H1 (cell line): ENCODE measurements around the gene ZNF620. TPM values are rescaled to one million over a fixed set of nuclear protein-coding genes. Genes with fewer than 3 reads are reported as not detected.

Experiments
- FOSL1 ChIP-seq: IDR thresholded peaks from 2 replicates; pipeline ENCODE4 v1.6.1; 2011; ENCODE audit warnings: mild to moderate bottlenecking, low read depth, low read length, moderate library complexity; ENCODE audit not compliant: insufficient read depth
- RFX5 ChIP-seq: IDR thresholded peaks from 2 replicates; pipeline ENCODE4 v1.6.1; 2011; ENCODE audit warnings: low read depth, low read length, improper control_type of control experiment, borderline replicate concordance
- polyA plus RNA-seq, 7 experiments: library from polyadenylated mRNA; depleted of rRNA in 3 of 7; stranded (reverse) in 5 of 7; unstranded in 2 of 7; fragments of >200 nt in 5 of 7; fragments of 200-250 nt in 2 of 7; gene quantifications; 1 replicate in 5 of 7; 2 replicates in 1 of 7; 4 replicates in 1 of 7; pipeline versions ENCODE4 v1.2.1 to v1.2.3, GENCODE V29; 2011 to 2013; ENCODE audit warnings: missing spikeins in 2 of 7, mixed read lengths in 2 of 7
- total RNA-seq: library from RNA; stranded (reverse); fragmentation: NEBNext Ultra II Directional; extraction: Animal tissue kit (Norgen Biotek cat#: 25700); gene quantifications from 2 replicates; pipeline ENCODE4 v1.2.1, GENCODE V29; 2021
- TF ChIP-seq, protein P1 (sequence below): fragments of 300-600 bp; sonication (generic); IDR thresholded peaks from 2 replicates; pipeline ENCODE4 v1.7.1; 2012; ENCODE audit warnings: low read length, moderate library complexity, mild to moderate bottlenecking, inconsistent platforms; ENCODE audit not compliant: insufficient replicate concordance

ZNF620 gene
- total and polyA plus RNA-seq, 2 of the 8 experiments (the other 6 are each of a cell fraction or from before 2014, with no cell fraction given) = 5.1 to 20.2 TPM

DNA sequence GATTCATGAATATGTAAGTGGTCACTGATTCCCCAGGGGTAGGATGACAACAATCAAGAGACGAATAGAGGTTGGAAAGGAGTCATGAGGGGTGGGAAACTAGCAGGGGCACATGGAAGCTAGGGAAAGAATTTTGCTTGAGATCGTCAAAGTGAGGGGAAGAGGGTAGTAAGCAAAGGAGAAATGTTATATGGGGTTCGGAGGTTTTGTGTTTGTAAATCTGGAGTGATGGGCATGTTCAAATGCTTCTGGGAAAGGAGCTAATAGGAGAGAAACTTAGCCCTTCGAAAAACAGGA, 40.8 kb upstream of the ZNF620 start (continued):
- TF ChIP-seq, protein P1, sequence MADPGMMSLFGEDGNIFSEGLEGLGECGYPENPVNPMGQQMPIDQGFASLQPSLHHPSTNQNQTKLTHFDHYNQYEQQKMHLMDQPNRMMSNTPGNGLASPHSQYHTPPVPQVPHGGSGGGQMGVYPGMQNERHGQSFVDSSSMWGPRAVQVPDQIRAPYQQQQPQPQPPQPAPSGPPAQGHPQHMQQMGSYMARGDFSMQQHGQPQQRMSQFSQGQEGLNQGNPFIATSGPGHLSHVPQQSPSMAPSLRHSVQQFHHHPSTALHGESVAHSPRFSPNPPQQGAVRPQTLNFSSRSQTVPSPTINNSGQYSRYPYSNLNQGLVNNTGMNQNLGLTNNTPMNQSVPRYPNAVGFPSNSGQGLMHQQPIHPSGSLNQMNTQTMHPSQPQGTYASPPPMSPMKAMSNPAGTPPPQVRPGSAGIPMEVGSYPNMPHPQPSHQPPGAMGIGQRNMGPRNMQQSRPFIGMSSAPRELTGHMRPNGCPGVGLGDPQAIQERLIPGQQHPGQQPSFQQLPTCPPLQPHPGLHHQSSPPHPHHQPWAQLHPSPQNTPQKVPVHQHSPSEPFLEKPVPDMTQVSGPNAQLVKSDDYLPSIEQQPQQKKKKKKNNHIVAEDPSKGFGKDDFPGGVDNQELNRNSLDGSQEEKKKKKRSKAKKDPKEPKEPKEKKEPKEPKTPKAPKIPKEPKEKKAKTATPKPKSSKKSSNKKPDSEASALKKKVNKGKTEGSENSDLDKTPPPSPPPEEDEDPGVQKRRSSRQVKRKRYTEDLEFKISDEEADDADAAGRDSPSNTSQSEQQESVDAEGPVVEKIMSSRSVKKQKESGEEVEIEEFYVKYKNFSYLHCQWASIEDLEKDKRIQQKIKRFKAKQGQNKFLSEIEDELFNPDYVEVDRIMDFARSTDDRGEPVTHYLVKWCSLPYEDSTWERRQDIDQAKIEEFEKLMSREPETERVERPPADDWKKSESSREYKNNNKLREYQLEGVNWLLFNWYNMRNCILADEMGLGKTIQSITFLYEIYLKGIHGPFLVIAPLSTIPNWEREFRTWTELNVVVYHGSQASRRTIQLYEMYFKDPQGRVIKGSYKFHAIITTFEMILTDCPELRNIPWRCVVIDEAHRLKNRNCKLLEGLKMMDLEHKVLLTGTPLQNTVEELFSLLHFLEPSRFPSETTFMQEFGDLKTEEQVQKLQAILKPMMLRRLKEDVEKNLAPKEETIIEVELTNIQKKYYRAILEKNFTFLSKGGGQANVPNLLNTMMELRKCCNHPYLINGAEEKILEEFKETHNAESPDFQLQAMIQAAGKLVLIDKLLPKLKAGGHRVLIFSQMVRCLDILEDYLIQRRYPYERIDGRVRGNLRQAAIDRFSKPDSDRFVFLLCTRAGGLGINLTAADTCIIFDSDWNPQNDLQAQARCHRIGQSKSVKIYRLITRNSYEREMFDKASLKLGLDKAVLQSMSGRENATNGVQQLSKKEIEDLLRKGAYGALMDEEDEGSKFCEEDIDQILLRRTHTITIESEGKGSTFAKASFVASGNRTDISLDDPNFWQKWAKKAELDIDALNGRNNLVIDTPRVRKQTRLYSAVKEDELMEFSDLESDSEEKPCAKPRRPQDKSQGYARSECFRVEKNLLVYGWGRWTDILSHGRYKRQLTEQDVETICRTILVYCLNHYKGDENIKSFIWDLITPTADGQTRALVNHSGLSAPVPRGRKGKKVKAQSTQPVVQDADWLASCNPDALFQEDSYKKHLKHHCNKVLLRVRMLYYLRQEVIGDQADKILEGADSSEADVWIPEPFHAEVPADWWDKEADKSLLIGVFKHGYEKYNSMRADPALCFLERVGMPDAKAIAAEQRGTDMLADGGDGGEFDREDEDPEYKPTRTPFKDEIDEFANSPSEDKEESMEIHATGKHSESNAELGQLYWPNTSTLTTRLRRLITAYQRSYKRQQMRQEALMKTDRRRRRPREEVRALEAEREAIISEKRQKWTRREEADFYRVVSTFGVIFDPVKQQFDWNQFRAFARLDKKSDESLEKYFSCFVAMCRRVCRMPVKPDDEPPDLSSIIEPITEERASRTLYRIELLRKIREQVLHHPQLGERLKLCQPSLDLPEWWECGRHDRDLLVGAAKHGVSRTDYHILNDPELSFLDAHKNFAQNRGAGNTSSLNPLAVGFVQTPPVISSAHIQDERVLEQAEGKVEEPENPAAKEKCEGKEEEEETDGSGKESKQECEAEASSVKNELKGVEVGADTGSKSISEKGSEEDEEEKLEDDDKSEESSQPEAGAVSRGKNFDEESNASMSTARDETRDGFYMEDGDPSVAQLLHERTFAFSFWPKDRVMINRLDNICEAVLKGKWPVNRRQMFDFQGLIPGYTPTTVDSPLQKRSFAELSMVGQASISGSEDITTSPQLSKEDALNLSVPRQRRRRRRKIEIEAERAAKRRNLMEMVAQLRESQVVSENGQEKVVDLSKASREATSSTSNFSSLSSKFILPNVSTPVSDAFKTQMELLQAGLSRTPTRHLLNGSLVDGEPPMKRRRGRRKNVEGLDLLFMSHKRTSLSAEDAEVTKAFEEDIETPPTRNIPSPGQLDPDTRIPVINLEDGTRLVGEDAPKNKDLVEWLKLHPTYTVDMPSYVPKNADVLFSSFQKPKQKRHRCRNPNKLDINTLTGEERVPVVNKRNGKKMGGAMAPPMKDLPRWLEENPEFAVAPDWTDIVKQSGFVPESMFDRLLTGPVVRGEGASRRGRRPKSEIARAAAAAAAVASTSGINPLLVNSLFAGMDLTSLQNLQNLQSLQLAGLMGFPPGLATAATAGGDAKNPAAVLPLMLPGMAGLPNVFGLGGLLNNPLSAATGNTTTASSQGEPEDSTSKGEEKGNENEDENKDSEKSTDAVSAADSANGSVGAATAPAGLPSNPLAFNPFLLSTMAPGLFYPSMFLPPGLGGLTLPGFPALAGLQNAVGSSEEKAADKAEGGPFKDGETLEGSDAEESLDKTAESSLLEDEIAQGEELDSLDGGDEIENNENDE = no peak
- no peak for TF ChIP-seq FOSL1
- no peak for TF ChIP-seq RFX5
